Right ventricle myocardium superior (tissue), 1 donor: ENCODE results near the gene MAML3. TPM values are rescaled to one million over a fixed set of nuclear protein-coding genes. Genes with fewer than 3 reads are reported as not detected.
"Not testable (repeated sequence)": the region's sequence is repeated elsewhere in the genome, so short reads cannot be mapped to it uniquely, and the experiment has no call there.

Source experiments
- ATAC-seq: fragments of 200-7000 bp; cut with Tn5 transposase; one replicate; pipeline ENCODE4 v1.9.1; 2020; ENCODE audit warnings: mild to moderate bottlenecking; ENCODE audit not compliant: poor library complexity
- DNase-seq: peaks from one replicate; pipeline ENCODE4 v3.0.0-alpha.2; 2020
- intact Hi-C: fragments of 100-400 bp; cut with DNase I; formaldehyde crosslinking; loops from one replicate; pipeline ENCODE4 v1.11.2; 2022
- total RNA-seq: library from RNA; stranded (reverse); fragmentation: NEBNext Ultra II Directional; extraction: Animal tissue kit (Norgen Biotek cat#: 25700); gene quantifications from one replicate; pipeline ENCODE4 v1.2.1, GENCODE V29; 2021
- donor health status: DM: no; HTN: yes; CAD: no; lungs with severe emphysema.

MAML3 gene
- total RNA-seq, 1 donor from 2014 or later, result 2.4 TPM

DNA sequence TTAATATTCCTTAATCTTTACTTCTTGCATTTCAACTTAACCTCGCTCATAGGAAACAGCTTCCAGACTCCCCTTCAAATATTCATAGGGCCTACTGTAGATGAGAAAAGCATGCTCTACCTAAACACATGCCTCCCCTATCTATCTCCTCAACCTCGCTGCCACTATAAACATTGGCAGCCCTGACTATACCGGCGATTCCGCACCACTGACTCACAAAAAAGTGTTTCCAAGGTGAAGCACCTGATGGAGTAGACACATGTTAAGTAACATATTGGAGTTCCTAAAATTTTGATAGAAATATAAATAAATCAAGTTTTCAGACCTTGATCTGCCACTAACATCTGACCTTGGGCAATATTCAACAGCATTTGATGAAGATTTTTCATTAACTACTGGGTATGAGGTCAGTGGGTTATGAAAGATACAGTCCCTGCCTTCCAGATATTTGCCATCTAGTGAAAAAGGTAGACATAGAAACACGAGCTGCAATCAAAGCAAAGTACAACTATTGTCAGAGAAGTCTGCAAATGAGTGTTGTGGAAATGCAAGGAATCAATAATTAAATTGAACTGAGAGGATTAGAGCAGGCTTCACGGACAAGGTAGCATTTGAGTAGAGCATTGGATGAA is 184.2 kb downstream of the MAML3 start:
- intact Hi-C loops, result no loop called here
- no peak for ATAC-seq
- DNase-seq, result no peak

DNA sequence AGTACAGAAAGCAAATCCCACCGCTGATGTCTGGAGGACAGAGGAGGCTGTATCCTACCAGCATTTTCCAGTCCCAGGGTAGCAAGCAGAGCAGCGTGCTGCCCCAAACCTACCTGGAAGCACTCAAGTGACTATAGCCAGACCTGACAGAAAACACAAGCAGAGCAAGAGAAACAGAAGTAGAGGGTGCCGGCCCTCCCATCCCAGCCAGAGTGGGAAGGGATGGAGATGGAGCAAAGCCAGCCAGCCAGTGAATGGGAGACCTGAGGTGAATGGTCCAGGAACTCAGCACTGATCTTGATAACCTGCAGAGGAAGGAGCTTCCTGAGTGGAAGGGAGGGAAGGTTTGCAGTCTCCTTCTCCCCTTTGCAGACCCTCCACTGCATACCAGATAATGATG is 185.2 kb downstream of the MAML3 start:
- no peak for DNase-seq
- intact Hi-C loops, result no loop called here
- ATAC-seq, result no peak

DNA sequence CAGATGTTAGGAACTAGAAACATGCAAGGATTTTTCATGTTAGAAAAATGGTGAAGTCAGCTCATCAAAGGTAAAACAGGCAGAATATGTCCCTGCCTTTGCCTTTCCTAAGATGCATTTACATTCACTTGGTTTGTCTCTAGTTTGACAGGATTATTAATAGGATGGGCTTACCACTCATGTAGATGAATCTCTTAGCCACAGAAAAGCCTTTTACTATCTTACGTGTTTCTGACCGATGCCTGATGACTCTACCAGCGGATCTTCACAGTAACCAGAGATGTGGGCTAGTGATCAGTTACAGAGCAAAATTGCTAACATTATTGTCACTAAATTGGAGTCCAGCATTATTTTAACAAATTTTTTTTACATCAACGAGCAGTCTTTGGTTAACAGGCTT is 187.6 kb downstream of the MAML3 start:
- ATAC-seq (no peak), DNase-seq (no peak)
- intact Hi-C loops, result no loop called here

DNA sequence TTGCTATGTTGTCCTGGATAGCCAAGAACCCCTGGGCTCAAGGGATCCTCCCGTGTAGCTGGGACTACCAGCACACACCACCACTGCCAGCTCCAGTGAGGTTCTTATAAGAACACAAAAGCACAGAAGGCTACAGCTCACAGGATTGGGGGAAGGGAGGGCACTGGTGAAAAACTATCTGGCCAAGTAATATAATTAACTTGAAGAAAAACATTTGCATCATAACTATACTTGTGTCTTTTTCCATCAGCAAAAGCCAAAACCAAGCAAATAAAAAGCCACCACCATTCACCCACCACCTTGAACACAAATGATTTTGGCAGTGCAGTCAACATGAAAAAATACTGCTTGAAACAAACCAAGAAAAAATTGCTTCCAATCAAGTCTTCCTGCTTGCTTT is 188.2 kb downstream of the MAML3 start:
- ATAC-seq (no peak), DNase-seq (no peak)
- intact Hi-C loops, result no loop called here

DNA sequence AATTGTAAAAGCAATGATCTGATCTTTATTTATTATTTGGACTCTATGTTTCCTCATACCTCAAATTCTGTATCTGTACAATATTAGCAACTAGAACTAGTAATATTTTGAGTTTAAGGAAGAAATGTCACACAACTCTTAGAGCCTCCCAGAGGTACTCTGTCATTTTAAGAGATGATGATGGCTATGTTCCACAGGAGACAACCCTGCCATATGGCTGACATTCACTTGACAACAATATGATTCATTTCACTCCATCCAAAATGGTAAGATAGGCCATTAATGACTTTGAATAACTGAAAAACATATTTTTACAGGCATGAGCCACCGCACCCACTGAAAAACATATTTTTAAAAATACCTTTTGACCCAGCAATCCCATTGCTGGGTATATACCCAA is 190.3 kb downstream of the MAML3 start:
- DNase-seq (no peak), ATAC-seq (no peak)
- intact Hi-C loops, result no loop called here

DNA sequence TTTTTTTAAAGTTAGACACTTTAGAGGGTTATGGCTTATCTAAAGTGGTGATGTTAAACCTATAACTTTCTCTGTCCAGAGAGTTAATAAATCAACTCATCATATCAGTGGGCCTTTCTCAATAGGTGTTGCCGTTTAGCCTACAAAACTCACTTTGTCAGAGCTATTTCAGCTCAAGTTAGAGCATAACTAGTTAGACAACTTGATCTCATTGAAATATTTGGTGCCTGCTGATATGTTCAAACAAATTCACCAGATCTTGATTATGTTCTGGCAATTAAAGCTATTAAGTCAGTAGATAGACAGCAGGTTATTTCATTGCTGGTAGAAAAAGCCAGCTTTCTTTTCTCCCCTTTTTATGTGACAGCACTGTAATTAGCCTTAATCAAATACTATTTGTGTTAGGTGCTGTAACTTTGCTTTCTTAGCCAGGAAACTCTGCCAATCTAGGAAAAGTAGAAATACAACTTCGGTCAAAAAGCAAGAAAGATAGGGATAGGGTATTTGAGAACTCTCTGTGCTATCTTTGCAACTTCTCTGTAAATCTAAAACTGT is 191.8 kb downstream of the MAML3 start:
- ATAC-seq, result no peak
- DNase-seq, result no peak
- intact Hi-C loops, result no loop called here

DNA sequence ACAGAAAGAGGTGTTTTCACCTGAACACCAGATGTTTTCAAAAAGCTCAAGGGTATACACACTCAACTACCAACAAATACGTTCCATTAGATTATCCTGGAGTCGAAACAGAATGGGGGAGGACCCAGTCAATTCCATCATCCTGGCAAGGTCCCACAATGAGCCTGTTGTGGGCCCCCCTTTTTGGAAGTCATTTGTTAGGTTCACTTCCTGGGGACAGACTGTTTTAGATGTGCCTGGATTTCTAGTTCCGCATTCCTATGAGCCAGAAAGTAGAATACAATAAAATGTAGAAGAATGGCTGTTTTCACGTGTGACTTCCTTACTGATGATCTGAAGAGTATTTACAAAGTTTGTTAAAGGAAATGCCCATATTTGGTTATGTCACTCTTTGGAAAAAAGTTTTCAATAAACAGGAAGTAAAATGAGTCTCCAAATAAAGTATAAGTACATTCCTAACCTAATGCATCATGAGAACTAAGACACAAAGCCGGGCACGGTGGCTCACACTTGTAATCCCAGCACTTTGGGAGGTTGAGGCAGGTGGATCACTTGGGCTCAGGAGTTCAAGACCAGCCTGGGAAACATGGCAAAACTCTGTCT is 192.5 kb downstream of the MAML3 start:
- intact Hi-C loops, result no loop called here
- DNase-seq, result no peak
- ATAC-seq, result no peak

DNA sequence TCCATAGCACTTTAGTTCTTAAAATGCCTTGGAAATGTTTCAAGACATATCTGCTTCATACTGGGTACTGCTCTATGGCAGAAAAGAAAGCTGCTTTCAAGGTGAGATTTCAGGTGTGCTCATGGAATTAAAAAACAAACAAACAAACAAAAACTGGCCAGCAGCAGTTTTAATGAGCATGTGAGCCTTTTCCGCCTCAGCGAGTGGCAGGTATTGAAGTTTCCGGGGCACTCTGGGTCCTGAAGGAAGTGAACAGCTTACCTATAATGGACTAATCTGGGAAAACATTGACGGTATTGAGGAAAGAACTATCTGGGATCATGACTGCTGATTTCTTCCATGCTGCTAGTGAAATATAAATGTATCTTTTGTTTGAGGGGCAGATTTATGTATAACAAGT is 194.6 kb downstream of the MAML3 start:
- intact Hi-C loops, result no loop called here
- DNase-seq (no peak), ATAC-seq (no peak)

DNA sequence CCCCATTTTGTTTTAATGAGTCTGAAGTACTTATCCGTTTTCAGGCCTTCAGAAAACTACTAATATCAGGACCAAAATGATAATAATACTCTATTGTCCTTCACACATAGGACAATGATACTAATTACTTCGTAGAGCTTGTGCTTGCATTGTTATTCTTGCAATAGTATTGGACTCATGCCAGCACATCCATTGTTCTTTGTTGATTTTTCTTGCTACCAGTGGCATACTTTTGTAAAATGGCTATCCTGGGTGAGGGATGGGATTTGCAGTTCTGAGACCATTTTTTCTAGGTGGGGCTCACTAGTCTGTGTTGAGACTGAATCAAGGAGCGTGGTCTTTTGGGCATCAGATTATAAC is 195.3 kb downstream of the MAML3 start:
- no peak for DNase-seq
- no peak for ATAC-seq
- intact Hi-C loops, result no loop called here

DNA sequence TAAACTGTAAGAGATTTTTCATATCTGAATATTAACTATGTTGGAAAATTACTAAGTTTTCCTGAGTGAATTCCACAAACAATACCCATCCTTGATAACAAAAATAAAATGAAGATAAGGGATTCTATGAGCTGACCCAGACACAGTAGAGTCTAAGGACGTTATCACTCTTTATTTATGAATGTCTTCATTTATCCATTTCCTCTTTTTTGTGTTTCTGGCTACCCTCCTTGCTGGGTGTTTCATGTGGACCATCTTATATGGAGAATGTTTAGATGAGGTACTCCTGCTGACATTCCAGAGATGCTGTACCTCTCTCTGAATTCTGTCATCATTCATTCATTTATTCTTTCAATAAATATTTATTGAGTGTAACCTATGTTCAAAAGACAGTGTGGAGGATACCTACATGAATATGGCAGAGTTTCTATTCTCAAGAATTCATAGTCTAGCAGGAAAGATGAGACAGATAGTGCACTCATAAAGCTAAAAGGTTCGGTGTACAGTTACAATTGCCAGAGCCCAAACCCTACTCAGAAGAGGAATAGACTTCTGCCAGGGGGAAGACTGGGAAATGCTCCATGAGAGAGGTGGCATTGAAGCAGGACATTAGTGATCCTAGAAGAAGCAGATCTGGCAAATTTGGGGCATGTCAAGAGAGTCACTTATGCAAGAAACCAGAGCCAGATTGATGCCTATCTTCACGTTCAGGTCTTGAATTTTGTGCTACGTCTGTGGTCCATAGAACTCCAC is 195.8 kb downstream of the MAML3 start:
- ATAC-seq (no peak), DNase-seq (no peak)
- intact Hi-C loops, result no loop called here

DNA sequence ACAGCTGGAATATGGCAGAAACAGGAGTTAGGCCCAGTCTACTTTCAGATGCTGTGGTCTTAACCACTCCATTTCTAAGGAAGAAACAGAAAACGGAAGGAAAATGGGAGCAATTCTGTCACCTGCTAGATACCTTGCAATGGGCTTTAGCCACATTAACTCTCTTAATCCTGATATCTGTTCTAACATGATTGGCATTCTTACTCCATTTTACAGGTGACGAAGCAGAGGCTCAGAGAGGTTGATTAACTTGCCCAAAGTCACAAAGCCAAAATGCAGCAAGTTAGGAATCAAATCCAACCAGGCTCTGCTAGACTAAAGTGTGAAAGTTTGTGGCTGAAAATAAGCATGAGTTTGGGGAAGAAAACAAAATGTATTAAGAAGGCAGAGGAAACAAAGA is 196.9 kb downstream of the MAML3 start:
- intact Hi-C loops, result no loop called here
- ATAC-seq, result no peak
- no peak for DNase-seq

DNA sequence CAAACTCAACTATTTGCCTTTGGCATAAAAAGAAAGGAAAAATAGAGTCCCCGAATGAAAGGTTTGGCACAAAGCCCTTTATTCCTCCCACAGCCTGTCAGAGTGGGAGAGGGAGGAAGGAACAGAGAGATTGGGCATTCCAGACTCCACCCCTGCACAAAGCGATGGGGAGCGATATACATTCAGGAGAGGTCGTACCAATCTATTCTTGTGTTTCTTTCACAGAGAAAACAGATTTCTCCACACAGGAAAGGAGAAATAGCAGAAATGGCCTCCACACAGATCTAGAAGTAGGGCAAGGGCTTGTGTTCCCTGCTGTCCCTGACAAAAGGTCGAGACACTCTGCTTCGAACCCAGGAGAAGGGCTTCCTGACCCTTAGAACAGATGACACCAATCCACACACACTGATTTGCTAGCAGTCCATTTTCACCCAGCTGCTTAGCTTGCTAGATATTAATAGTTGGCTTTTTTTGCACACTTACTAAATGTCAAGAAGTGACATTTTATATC is 197.4 kb downstream of the MAML3 start:
- DNase-seq, result no peak
- intact Hi-C loops, result no loop called here
- peak; percentile 62 for ATAC-seq

DNA sequence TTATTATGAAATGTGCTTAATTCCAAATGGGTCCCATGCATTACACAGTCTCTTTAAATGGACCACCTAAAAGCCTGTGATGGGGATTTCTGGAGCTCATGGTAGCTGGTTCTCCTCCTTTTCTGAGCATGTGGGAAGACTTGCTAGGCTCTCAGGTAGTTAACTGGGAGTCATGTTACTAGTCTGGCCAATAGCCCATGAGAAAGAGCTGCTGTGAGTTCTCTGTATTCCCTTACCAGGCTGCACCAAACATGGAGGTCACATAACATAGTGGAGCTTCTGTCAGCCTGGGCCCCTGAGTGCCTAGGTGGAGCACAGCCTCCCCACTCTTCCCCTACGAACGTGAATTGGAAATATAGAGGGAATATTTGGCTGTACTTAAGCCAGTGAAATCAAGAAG is 198.4 kb downstream of the MAML3 start:
- no peak for DNase-seq
- no peak for ATAC-seq
- intact Hi-C loops, result no loop called here

DNA sequence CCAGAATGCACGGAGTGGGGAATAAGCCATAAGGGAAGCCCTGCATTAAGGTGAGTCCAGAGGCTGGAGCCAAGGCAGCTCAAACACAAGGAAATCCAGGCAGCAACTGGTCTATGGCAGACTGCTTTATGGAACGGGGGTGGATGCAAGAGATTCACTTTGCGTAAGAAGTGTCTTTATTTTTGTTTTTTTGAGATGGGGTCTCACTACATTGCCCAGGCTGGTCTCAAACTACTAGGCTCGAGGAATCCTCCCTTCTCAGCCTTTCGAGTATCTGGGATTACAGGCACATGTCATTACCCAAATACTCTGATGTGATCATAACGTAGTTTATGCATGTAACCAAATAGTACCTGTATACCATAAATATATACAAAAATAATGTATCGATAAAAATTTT is 199.5 kb downstream of the MAML3 start:
- ATAC-seq, result no peak
- intact Hi-C loops, result no loop called here
- no peak for DNase-seq

DNA sequence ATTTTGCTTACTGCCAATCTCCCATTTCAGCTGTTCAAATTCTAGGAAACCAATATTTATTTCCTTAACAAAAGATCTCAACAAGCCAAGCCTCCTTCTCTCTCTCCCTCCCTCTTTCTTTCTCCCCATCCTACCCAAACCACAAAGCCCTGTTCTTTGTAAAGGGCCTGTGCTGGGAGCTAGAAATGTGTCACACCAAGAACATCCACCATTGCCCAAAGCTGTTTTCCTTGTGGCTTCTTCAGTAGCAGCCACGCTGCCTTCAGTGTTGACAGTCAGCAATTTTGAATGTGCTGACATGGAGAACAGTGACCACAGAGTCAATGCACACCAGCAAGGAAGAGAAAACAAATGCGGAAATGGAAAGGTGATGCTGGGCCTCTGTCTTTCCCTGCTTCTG is 203.0 kb downstream of the MAML3 start:
- peak; percentile 25 for ATAC-seq
- no peak for DNase-seq
- intact Hi-C loops, result no loop called here

DNA sequence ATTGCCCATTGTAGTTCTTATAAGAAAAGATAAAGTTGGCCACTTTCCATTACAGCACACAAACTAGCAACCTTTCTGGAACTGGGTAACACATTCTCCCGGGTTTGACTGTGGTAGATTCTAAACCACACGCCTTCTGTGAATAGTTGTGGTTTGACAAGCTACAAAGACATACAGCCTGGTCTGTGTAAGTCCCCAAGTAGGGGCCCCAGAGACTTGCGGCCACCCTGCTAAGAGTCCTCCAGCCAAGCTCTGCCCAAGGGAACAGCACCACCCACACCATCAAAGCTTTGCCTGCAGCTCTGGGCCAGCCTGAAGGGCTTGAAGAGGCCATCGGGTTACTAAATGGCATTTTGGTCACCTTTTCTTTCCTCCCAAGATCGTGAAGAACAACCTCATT is 203.4 kb downstream of the MAML3 start:
- intact Hi-C loops, result no loop called here
- ATAC-seq (no peak), DNase-seq (no peak)

DNA sequence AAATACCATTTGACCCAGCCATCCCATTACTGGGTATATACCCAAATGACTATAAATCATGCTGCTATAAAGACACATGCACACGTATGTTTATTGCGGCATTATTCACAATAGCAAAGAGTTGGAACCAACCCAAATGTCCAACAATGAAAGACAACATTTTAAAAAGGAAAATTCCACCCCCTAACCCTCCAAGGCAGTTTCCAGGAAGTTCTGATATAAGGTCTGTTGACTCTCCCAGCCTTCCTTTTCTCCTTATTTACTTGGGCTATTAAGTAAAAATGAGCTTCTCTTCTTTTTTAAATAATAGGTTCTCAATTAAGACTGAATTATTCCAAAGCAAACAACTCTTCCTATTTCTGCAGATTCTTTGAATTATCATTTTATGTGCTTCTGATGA is 209.1 kb downstream of the MAML3 start:
- intact Hi-C loops, DNase-seq, ATAC-seq: not testable (repeated sequence)

DNA sequence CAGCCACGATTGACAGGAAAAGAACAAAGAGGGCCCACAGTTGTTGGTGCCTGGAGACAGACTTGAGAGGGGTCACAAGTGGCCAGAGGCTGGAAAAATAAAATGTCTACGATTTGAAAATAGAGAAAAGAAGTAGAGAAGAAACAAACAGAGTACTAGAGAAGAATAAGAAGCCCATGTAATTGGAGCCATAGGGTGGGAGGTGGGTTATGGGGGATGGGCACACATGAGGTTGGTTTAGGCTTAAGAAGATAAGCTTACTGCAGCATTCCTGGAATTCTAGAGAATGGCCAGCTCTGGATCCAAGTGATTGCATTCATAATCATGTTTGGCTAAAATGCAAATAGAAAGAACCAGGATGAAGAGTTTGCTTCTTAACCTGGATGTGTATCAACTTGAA is 210.7 kb downstream of the MAML3 start:
- ATAC-seq (no peak), DNase-seq (no peak)
- intact Hi-C loops, result no loop called here

DNA sequence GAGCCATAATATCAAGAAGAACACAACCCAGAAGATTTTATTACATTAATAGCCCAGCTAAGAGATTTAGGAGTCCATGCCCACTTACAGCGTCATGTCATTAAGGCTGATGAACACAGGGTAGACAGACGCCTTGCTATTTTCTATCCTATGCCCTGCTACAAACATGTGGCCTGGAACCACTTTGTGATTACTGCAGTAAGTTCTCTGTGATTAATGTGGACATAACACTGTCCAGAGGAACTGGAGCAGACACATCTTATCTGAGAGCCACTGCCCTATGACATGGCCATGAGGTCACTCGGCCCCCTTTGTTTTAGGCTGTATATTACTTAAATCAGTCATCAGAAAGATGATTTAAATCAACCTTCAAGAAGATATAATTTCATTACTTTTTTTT is 211.7 kb downstream of the MAML3 start:
- intact Hi-C loops, result no loop called here
- no peak for DNase-seq
- no peak for ATAC-seq

DNA sequence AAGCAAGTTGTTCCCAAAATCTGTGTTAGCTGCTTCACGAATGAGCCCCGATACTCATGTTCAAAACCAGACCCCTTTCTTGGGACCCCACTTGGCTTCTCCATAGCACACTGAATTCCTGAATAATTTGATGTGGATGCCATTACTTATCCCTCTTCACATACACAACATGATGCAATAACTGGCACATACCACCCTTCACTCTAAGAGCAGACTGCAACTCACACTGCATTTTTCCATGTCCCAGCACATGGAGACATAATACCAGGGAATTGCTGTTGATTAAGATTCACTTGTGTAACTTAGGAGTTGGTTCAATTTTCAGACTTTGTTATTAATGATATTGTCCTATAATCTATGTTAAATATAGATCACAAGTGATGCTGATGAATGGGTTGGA is 213.4 kb downstream of the MAML3 start:
- DNase-seq (no peak), ATAC-seq (no peak)
- intact Hi-C loops, result no loop called here
